ENCODE measurements around the gene ACER3. TPM values are rescaled to one million over a fixed set of nuclear protein-coding genes. Genes with fewer than 3 reads are reported as not detected.
"Not testable (repeated sequence)": the region's sequence is repeated elsewhere in the genome, so short reads cannot be mapped to it uniquely, and the experiment has no call there.

The ACER3 gene
- total RNA-seq, 1 donor from 2014 or later: 17.3 TPM

GRCh38 chr11:76857781-76858410, 2.8 kb upstream of the ACER3 start:
- DNase-seq (ENCODE audit: low spot score): no peak
- H3K36me3 Mint-ChIP-seq (ENCODE audit: low read depth, unreplicated experiment): no peaks in the 10 kb centered on the region
- H3K27ac Mint-ChIP-seq (ENCODE audit: unreplicated experiment): no peak overlapping the region
- H3K9me3 Mint-ChIP-seq (ENCODE audit: unreplicated experiment): no peaks in the 10 kb centered on the region
- no peak for TF ChIP-seq CTCF (IDR thresholded peaks at IDR 0.05; ENCODE audit: unreplicated experiment)
- peaks cover 6% of the 10 kb centered on the region for H3K27me3 Mint-ChIP-seq (ENCODE audit: unreplicated experiment)
- H3K4me3 Mint-ChIP-seq (ENCODE audit: unreplicated experiment): no peak overlapping the region
- peaks cover 15% of the 10 kb centered on the region for H3K4me1 Mint-ChIP-seq (ENCODE audit: unreplicated experiment)

- Mint-ChIP-seq H3K4me3 (ENCODE audit: unreplicated experiment) (peak overlapping the region; percentile 81), H3K9me3 (ENCODE audit: unreplicated experiment) (no peaks in the 10 kb centered on the region), H3K4me1 (ENCODE audit: unreplicated experiment) (peaks cover 20% of the 10 kb centered on the region), H3K27me3 (ENCODE audit: unreplicated experiment) (peaks cover 6% of the 10 kb centered on the region), H3K36me3 (ENCODE audit: low read depth, unreplicated experiment) (no peaks in the 10 kb centered on the region), H3K27ac (ENCODE audit: unreplicated experiment) (peak overlapping the region; percentile 93)
- no peak for DNase-seq (ENCODE audit: low spot score)
- no peak for TF ChIP-seq CTCF (IDR thresholded peaks at IDR 0.05; ENCODE audit: unreplicated experiment)
Observed at GRCh38 chr11:76859708-76860227, 950 bp upstream of the ACER3 start.

GRCh38 chr11:76861490-76861953, 804 bp downstream of the ACER3 start:
- no peak for DNase-seq (ENCODE audit: low spot score)
- Mint-ChIP-seq H3K4me1 (ENCODE audit: unreplicated experiment) (peaks cover 20% of the 10 kb centered on the region), H3K36me3 (ENCODE audit: low read depth, unreplicated experiment) (no peaks in the 10 kb centered on the region), H3K27me3 (ENCODE audit: unreplicated experiment) (peaks cover 6% of the 10 kb centered on the region), H3K4me3 (ENCODE audit: unreplicated experiment) (peak overlapping the region; percentile 93), H3K27ac (ENCODE audit: unreplicated experiment) (peak overlapping the region; percentile 70), H3K9me3 (ENCODE audit: unreplicated experiment) (no peaks in the 10 kb centered on the region)
- TF ChIP-seq CTCF (IDR thresholded peaks at IDR 0.05; ENCODE audit: unreplicated experiment): no peak

GRCh38 chr11:76862794-76863193, 2.1 kb downstream of the ACER3 start:
- H3K36me3 Mint-ChIP-seq (ENCODE audit: low read depth, unreplicated experiment); H3K27ac Mint-ChIP-seq (ENCODE audit: unreplicated experiment); H3K4me3 Mint-ChIP-seq (ENCODE audit: unreplicated experiment); H3K27me3 Mint-ChIP-seq (ENCODE audit: unreplicated experiment); DNase-seq (ENCODE audit: low spot score); H3K9me3 Mint-ChIP-seq (ENCODE audit: unreplicated experiment): not testable (repeated sequence)
- peaks cover 18% of the 10 kb centered on the region for H3K4me1 Mint-ChIP-seq (ENCODE audit: unreplicated experiment)

GRCh38 chr11:76863196-76863777, 2.6 kb downstream of the ACER3 start:
- no peak overlapping the region for H3K4me3 Mint-ChIP-seq (ENCODE audit: unreplicated experiment)
- peaks cover 17% of the 10 kb centered on the region for H3K4me1 Mint-ChIP-seq (ENCODE audit: unreplicated experiment)
- no peak for DNase-seq (ENCODE audit: low spot score)
- H3K27me3 Mint-ChIP-seq (ENCODE audit: unreplicated experiment): peaks cover 6% of the 10 kb centered on the region
- H3K9me3 Mint-ChIP-seq (ENCODE audit: unreplicated experiment): no peaks in the 10 kb centered on the region
- no peak overlapping the region for H3K27ac Mint-ChIP-seq (ENCODE audit: unreplicated experiment)
- TF ChIP-seq CTCF (IDR thresholded peaks at IDR 0.05; ENCODE audit: unreplicated experiment): no peak
- H3K36me3 Mint-ChIP-seq (ENCODE audit: low read depth, unreplicated experiment): no peaks in the 10 kb centered on the region

All from endothelial cell (in vitro differentiated cells).